Measurements from ENCODE around the gene SLC2A13. TPM values are rescaled to one million over a fixed set of nuclear protein-coding genes. Genes with fewer than 3 reads are reported as not detected.
"Not testable (repeated sequence)": the region's sequence is repeated elsewhere in the genome, so short reads cannot be mapped to it uniquely, and the experiment has no call there.

The SLC2A13 gene
- total RNA-seq, 2 donors from 2014 or later: 5.9 to 13.7 TPM

DNA sequence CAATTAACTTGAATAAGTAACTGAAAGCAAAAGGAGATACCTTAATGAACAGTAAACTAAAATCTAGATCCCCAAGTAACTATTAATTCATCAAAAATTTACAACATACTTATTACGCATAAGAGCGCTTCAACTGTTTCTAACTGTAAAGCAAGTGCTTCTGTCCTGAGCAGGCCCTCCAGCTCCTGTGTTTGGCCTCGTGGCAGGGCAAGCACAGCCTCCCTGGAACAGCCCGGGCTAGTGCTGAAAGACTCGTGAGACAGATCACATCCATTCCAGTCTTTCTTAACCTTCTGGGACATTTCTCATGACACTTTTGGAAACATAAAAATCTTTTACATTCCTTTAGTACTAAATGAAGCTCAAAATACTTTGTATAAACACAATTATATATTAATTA is 307.5 kb downstream of the SLC2A13 start:
- Histone ChIP-seq H3K4me3 (no peak overlapping the region), H3K36me3 (no peaks in the 10 kb centered on the region), H3K4me1 (replicated peaks) (no peaks in the 10 kb centered on the region), H3K9me3 (no peaks in the 10 kb centered on the region), H3K27me3 (replicated peaks; ENCODE audit: insufficient read depth) (no peaks in the 10 kb centered on the region), H3K27ac (no peak overlapping the region)
- TF ChIP-seq POLR2AphosphoS5 (IDR thresholded peaks at IDR 0.05) (no peak), POLR2A (IDR thresholded peaks at IDR 0.05) (no peak)
- TF ChIP-seq, protein P1, sequence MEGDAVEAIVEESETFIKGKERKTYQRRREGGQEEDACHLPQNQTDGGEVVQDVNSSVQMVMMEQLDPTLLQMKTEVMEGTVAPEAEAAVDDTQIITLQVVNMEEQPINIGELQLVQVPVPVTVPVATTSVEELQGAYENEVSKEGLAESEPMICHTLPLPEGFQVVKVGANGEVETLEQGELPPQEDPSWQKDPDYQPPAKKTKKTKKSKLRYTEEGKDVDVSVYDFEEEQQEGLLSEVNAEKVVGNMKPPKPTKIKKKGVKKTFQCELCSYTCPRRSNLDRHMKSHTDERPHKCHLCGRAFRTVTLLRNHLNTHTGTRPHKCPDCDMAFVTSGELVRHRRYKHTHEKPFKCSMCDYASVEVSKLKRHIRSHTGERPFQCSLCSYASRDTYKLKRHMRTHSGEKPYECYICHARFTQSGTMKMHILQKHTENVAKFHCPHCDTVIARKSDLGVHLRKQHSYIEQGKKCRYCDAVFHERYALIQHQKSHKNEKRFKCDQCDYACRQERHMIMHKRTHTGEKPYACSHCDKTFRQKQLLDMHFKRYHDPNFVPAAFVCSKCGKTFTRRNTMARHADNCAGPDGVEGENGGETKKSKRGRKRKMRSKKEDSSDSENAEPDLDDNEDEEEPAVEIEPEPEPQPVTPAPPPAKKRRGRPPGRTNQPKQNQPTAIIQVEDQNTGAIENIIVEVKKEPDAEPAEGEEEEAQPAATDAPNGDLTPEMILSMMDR (IDR thresholded peaks at IDR 0.05): no peak
- no peak for DNase-seq (ENCODE audit: low spot score)
- intact Hi-C loops (cut with DNase I): no loop called here
- 89% methylated on average over 5 of the region's 5 CpGs for whole genome bisulfite sequencing

DNA sequence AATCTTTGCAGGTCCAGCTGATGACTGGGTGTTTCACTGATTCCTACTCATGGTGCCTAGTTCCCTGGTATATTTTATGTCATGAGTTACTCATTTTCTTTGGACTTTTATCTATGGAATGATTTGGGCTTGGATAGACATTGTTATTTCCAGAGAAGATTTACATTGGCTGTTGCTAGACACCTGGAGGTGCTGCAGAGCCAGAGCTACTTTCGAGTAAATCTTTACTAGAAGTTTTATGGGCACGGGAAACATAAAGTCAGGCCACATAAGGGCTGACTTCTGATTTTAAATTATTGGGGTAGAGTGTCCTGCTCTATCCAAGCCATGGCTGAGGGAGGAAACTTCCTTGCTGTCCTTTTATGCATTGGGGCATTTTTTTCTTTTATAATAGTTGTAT is 310.4 kb downstream of the SLC2A13 start:
- Histone ChIP-seq H3K9me3 (no peaks in the 10 kb centered on the region), H3K4me3 (no peak overlapping the region), H3K27ac (no peak overlapping the region), H3K36me3 (no peaks in the 10 kb centered on the region), H3K4me1 (replicated peaks) (no peaks in the 10 kb centered on the region), H3K27me3 (replicated peaks; ENCODE audit: insufficient read depth) (no peaks in the 10 kb centered on the region)
- WGBS: 57% methylated on average over 2 of the region's 2 CpGs
- peak; percentile 5 for TF ChIP-seq POLR2AphosphoS5 (IDR thresholded peaks at IDR 0.05)
- TF ChIP-seq, protein P1 (IDR thresholded peaks at IDR 0.05): no peak
- intact Hi-C loops (cut with DNase I): no loop called here
- DNase-seq (ENCODE audit: low spot score): no peak

DNA sequence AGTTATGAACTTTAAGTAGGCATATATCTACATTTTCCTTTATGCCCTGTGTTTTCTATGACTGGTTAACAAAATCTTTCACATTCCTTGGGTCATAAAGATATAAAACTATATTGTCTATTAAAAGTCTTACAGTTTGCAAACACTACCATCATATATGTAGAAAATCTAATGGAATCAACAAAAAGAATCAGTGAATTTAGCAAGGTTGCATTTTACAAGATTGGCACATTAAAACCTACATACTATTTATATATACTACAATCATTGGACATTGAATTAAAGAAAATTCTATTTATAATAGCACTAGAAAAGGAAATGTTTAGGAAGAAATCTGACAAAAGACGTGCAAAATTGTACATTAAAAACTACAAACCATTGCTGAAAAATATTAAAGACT is 312.9 kb downstream of the SLC2A13 start:
- Histone ChIP-seq H3K27me3 (replicated peaks; ENCODE audit: insufficient read depth) (no peaks in the 10 kb centered on the region), H3K27ac (no peak overlapping the region), H3K36me3 (no peaks in the 10 kb centered on the region), H3K9me3 (no peaks in the 10 kb centered on the region), H3K4me3 (no peak overlapping the region), H3K4me1 (replicated peaks) (no peaks in the 10 kb centered on the region)
- intact Hi-C loops (cut with DNase I): no loop called here
- DNase-seq (ENCODE audit: low spot score): no peak
- 89% methylated on average over 1 of the region's 1 CpG for WGBS
- TF ChIP-seq POLR2AphosphoS5 (IDR thresholded peaks at IDR 0.05): no peak
- no peak for TF ChIP-seq POLR2A (IDR thresholded peaks at IDR 0.05)
- TF ChIP-seq, protein P1 (IDR thresholded peaks at IDR 0.05): no peak

DNA sequence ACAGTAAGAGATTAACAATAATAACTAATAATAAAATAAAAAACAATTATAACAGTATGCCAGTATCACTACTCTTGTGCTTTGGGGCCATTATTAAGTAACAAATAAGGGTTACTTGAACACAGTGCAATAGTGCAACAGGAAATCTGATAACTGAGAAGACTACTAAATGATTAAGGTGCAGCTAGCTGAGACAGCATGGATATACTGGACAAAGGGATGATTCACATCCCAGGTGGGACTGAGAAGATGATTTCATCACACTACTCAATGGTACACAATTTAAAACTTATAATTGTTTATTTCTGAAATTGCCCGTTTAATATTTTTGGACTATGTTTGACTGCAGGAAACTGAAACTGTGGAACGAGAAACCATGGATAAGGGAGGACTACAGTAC is 317.6 kb downstream of the SLC2A13 start:
- H3K4me3 ChIP-seq: no peak overlapping the region
- no peak for DNase-seq (ENCODE audit: low spot score)
- TF ChIP-seq, protein P1 (IDR thresholded peaks at IDR 0.05): no peak
- WGBS: 83% methylated on average over 2 of the region's 2 CpGs
- intact Hi-C loops (cut with DNase I): no loop called here
- H3K27me3 ChIP-seq (replicated peaks; ENCODE audit: insufficient read depth): no peaks in the 10 kb centered on the region
- no peaks in the 10 kb centered on the region for H3K36me3 ChIP-seq
- H3K4me1 ChIP-seq (replicated peaks): no peaks in the 10 kb centered on the region
- H3K9me3 ChIP-seq: no peaks in the 10 kb centered on the region
- H3K27ac ChIP-seq: no peak overlapping the region

DNA sequence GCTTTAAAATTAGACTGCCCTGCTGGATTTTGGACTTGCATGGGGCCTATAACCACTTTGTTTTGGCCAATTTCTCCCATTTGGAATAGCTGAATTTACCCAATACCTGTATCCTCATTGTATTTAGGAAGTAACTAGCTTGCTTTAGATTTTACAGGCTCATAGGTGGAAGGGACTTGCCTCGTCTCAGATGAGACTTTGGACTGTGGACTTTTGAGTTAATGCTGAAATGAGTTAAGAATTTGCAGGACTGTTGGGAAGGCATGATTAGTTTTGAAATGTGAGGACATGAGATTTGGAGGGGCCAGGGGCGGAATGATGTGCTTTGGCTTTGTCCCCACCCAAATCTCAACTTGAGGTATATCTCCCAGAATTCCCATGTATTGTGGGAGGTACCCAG is 320.1 kb downstream of the SLC2A13 start:
- WGBS: 98% methylated on average over 2 of the region's 2 CpGs
- H3K27ac ChIP-seq; H3K4me3 ChIP-seq; H3K9me3 ChIP-seq; H3K4me1 ChIP-seq (replicated peaks); H3K27me3 ChIP-seq (replicated peaks; ENCODE audit: insufficient read depth); intact Hi-C loops (cut with DNase I); H3K36me3 ChIP-seq; DNase-seq (ENCODE audit: low spot score): not testable (repeated sequence)
